Left lung (tissue), 10 donors: Measurements from ENCODE around the gene C22orf39. TPM values are rescaled to one million over a fixed set of nuclear protein-coding genes. Genes with fewer than 3 reads are reported as not detected.
"Not testable (repeated sequence)": the region's sequence is repeated elsewhere in the genome, so short reads cannot be mapped to it uniquely, and the experiment has no call there.

Source experiments
- ATAC-seq: fragments of 200-7000 bp; cut with Tn5 transposase; one replicate; pipeline ENCODE4 v1.9.1; 2020; ENCODE audit warnings: moderate library complexity
- DNase-seq, 4 donors: peaks; one replicate each; pipeline ENCODE4 v3.0.0-alpha.2; 2013 to 2020
- H3K27ac ChIP-seq, 2 donors: fragments of 200-600 bp; sonication (generic) in 1 of 2; one replicate each; pipeline versions ENCODE4 v1.5.0 to v1.8.0; 2020 to 2021
- H3K27me3 ChIP-seq, 2 donors: fragments of 200-600 bp; sonication (generic) in 1 of 2; one replicate each; pipeline versions ENCODE4 v1.5.0 to v1.8.0; 2020 to 2021
- H3K36me3 ChIP-seq, 2 donors: fragments of 200-600 bp; sonication (generic) in 1 of 2; one replicate each; pipeline versions ENCODE4 v1.5.0 to v1.8.0; 2020 to 2021
- H3K4me1 ChIP-seq, 2 donors: fragments of 200-600 bp; one replicate each; pipeline ENCODE4 v1.8.0; 2021
- H3K4me3 ChIP-seq, 2 donors: fragments of 200-600 bp; sonication (generic) in 1 of 2; one replicate each; pipeline versions ENCODE4 v1.5.0 to v1.8.0; 2020 to 2021; ENCODE audit warnings: mild to moderate bottlenecking in 1 of 2
- H3K9me3 ChIP-seq, 2 donors: fragments of 200-600 bp; sonication (generic) in 1 of 2; one replicate each; pipeline versions ENCODE4 v1.5.0 to v1.8.0; 2020 to 2021
- CTCF ChIP-seq, 2 donors: fragments of 200-600 bp; sonication (generic) in 1 of 2; IDR thresholded peaks; one replicate each; pipeline versions ENCODE4 v1.5.0 to v1.8.0; 2021; ENCODE audit warnings: antibody characterized with exemption in 2 of 2
- intact Hi-C, 2 donors: fragments of 100-400 bp; cut with DNase I; formaldehyde crosslinking; loops; one replicate each; pipeline versions ENCODE4 v1.11.2 to v1.14.2; 2022
- polyA plus RNA-seq, 6 donors: library from polyadenylated mRNA; unstranded; fragments of 120-200 nt; gene quantifications; one replicate each; pipeline ENCODE4 v1.2.1, GENCODE V29; 2013; ENCODE audit not compliant: insufficient read length in 6 of 6
- total RNA-seq, 2 donors: library from RNA; stranded (reverse); fragmentation: NEBNext Ultra II Directional; extraction: Animal tissue kit (Norgen Biotek cat#: 25700); gene quantifications; one replicate each; pipeline ENCODE4 v1.2.1, GENCODE V29; 2021
- donor health status: DM: no; HTN: yes; CAD: no.
- donor health status: DM: no; HTN: no; CAD: no.

C22orf39 gene
- total and polyA plus RNA-seq, 8 donors, result 30.1 to 42.9 (median 37.1) TPM

- Histone ChIP-seq H3K27ac (no peak overlapping the region), H3K27me3 (no peaks in the 10 kb centered on the region), H3K4me3 (no peak overlapping the region), H3K4me1 (peaks cover 7 to 34% of the 10 kb centered on the region in 2 donors), H3K36me3 (peaks cover 0 to 41% of the 10 kb centered on the region in 2 donors), H3K9me3 (no peaks in the 10 kb centered on the region)
- TF ChIP-seq CTCF (IDR thresholded peaks at IDR 0.05), result no peak
- ATAC-seq, result no peak
- no peak for DNase-seq
- intact Hi-C loops, result no loop called here
Observed at GRCh38 chr22:19443544-19444211, 3.8 kb downstream of the C22orf39 start.

DNA sequence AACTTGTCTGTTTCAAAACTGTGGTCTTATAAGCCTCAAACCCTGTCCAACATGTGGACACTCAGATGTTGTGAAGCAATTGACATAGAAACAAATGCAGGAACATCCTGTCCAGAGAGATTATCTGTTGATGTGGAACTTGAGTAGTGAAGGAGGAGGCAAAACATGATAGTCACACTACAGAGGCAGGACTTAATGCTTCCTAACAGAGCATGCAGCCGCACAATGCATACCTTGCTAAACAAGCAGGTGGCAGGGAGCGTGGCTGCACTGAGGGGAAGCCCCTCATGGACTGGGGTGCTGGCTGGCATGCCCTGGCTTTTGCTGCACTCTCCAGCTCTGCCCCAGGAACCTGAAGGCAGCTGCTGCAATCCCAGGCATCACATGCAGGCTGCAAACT lies 5.3 kb downstream of the C22orf39 start:
- no peak for TF ChIP-seq CTCF (IDR thresholded peaks at IDR 0.05)
- intact Hi-C loops, result no loop called here
- Histone ChIP-seq H3K27me3 (no peaks in the 10 kb centered on the region), H3K4me1 (peaks cover 7 to 24% of the 10 kb centered on the region in 2 donors), H3K27ac (no peak overlapping the region), H3K9me3 (no peaks in the 10 kb centered on the region), H3K4me3 (no peak overlapping the region), H3K36me3 (peaks cover 0 to 43% of the 10 kb centered on the region in 2 donors)
- DNase-seq (no peak), ATAC-seq (no peak)

DNA sequence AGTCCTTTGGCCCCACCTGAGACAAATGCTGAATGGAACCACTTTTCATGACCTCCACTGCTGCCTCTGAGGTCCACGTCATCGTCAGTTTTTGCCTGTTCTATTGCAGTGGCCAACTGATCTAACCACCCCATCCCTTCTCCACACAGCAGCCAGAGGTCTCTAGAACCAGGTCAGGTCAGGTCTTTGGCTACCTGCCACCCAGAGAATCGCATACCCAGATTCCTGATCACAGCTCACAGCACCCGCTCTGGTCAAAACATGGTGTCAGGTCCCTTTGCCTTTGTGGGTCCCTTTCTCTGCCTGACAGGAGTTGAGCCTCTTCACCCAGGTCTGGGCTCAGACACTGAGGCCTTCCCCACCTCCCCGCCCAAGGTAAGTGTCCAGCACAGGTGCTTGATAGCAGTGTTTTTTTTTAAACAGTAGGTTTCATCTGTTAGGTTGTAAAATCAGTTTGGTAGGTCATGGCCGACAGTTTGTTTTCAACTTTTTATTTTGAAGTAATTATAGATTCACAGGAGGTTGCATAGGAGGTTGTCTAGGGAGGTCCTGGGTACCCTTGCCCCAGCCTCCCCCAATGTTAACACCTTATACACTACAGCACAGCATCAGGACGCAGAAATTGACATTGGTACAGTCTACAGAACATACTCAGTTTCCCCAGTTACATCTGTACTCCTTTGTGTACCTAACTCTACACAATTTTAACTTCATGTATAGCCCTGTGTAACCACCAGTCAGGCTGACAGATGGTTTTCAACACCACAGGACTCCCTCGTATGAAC lies 6.9 kb downstream of the C22orf39 start:
- no peaks in the 10 kb centered on the region for H3K9me3 ChIP-seq
- peaks cover 0 to 58% of the 10 kb centered on the region in 2 donors for H3K36me3 ChIP-seq
- no peak overlapping the region for H3K27ac ChIP-seq
- DNase-seq, result no peak
- intact Hi-C loops, result no loop called here
- no peak for ATAC-seq
- peaks cover 0 to 12% of the 10 kb centered on the region in 2 donors for H3K4me1 ChIP-seq
- no peaks in the 10 kb centered on the region for H3K27me3 ChIP-seq
- no peak overlapping the region for H3K4me3 ChIP-seq
- TF ChIP-seq CTCF (IDR thresholded peaks at IDR 0.05), result no peak

DNA sequence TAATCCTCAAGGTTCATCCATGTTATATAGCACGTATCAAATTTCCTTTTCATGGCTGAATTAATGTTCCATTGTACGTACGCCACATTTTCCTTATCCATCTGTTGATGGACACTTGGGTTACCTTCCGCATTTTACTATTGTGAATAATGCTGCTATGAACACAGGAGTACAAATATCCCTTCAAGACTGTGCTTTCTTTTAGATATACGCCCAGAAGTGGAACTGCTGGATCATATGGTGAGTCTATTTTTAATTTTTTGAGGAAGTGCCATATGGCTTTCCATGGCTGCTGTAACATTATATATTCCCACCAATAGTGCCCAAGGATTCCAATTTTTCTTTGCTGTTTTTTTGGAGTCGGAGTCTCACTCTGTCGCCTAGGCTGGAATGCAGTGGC lies 9.2 kb downstream of the C22orf39 start:
- H3K27me3 ChIP-seq, result no peaks in the 10 kb centered on the region
- no peak for TF ChIP-seq CTCF (IDR thresholded peaks at IDR 0.05)

DNA sequence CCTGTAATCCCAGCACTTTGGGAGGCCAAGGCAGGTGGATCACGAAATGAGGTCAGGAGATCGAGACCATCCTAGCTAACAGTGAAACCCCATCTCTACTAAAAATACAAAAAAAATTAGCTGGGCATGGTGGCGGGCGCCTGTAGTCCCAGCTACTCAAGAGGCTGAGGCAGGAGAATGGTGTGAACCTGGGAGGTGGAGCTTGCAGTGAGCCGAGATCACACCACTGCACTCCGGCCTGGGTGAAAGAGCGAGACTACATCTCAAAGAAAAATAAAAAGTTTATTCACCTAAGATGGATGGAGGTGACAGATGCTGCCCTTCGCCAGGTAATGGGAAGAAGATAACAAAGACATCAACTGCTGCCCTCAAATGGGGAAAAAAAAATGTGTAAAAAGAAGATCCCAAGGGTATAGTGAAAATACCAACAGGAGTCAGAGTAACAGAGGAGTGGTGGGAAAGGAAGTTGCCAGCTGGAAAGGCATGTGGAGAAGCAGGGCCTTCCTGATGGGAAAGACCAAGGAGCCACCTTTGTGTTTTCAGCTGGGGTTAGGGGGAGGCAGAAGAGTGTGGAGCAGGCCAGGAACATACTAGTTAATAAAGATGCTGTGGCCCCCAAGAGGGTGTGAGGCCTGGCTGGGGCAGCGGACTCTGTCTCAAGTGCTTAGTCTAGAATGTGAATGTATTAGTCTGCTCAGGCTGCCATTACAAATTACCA lies 10.9 kb downstream of the C22orf39 start:
- ATAC-seq, intact Hi-C loops, H3K27ac ChIP-seq, H3K27me3 ChIP-seq, DNase-seq, H3K4me3 ChIP-seq, H3K9me3 ChIP-seq: not testable (repeated sequence)
- H3K36me3 ChIP-seq, result peaks cover 0 to 43% of the 10 kb centered on the region in 2 donors
- peaks cover 0 to 14% of the 10 kb centered on the region in 2 donors for H3K4me1 ChIP-seq

More for the DNA sequence above, 9.2 kb downstream of the C22orf39 start:
- ATAC-seq (no peak), DNase-seq (no peak)
- H3K4me1 ChIP-seq, result peaks cover 0 to 6% of the 10 kb centered on the region in 2 donors
- H3K4me3 ChIP-seq, result no peak overlapping the region
- H3K36me3 ChIP-seq, result peaks cover 0 to 59% of the 10 kb centered on the region in 2 donors
- intact Hi-C loops, result no loop called here
- no peak overlapping the region for H3K27ac ChIP-seq
- no peaks in the 10 kb centered on the region for H3K9me3 ChIP-seq
